Measurements from ENCODE around the gene ITPKB.

DNA sequence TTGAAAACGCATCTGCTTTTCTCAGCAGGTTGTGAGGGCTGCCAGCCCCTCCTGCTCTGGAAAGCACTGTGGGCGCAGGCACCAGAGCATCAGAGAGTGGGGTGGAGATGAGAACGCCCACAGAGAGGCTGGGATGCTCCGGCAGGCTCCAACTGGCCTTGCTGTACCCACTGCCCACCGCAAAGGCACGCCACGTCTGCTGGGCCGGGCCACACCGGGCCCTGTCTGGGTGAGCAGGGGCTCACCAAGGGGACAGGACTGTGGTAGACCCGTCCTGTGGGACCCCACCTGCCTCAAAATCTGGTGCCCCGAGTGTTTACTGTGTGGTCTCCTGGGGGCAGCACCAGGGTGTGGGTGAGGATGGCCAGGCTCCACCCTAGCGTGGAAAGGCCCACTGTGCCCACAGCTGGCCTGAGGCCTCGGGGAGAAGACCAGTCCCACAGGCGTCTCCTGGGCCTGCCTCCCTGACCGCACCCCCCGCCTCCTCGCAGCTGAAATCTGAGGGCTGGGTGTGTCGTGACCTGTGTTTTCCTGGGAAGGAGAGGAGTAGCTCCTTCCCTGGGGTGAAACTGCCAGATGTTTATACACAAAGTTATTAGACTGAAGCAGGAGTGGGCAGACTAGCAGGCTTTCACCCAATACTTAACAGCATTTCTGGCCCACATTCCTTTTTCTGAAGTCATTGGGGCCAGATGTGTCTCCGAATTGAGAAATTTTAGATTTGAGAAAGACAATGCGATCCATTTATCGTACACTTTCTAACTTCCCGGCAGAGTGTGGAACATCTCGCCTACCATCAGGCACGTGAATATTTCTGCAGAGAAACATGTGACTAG, 136.7 kb downstream of the ITPKB start:
- TF ChIP-seq POLR2AphosphoS5 (IDR thresholded peaks at IDR 0.05; ENCODE audit: low read depth, low read length) (no peak), POLR2A (IDR thresholded peaks at IDR 0.05; ENCODE audit: low read depth, low read length) (no peak), TAF1 (IDR thresholded peaks at IDR 0.05; ENCODE audit: low read depth, low read length) (no peak), SPI1 (IDR thresholded peaks at IDR 0.05; ENCODE audit: low read depth, low read length) (no peak), PAX5 (IDR thresholded peaks at IDR 0.05; ENCODE audit: insufficient read depth, low read length, severe bottlenecking) (no peak), POU2F2 (IDR thresholded peaks at IDR 0.05; ENCODE audit: low read depth, low read length) (no peak)

Data from GM12891 (cell line).